Measurements from ENCODE around the gene NDUFA11.

- TF ChIP-seq POLR2A (IDR thresholded peaks at IDR 0.05; ENCODE audit: low read depth, low read length) (0 out of 2 replicates have a peak, but pooled peaks have one; percentile 53), POLR2AphosphoS5 (IDR thresholded peaks at IDR 0.05; ENCODE audit: low read depth, low read length) (peak; percentile 63; the same call in 1 of the 2 replicates), TAF1 (IDR thresholded peaks at IDR 0.05; ENCODE audit: borderline replicate concordance, low read depth, low read length) (no peak)
These were observed 11.4 kb downstream of the NDUFA11 start for GRCh38 chr19:5891938-5892771.

Data from GM12892 (cell line).